ENCODE results near the gene OR6C76. TPM values are rescaled to one million over a fixed set of nuclear protein-coding genes. Genes with fewer than 3 reads are reported as not detected.

OR6C76 gene
- total RNA-seq, 4 donors from 2014 or later: not detected

- 72 to 78% methylated on average over 3 of the region's 3 CpGs for WGBS, 2 donors
- no peak within 1 kb of the TSS for H3K4me3 ChIP-seq
- TF ChIP-seq CTCF (IDR thresholded peaks at IDR 0.05) (no peak), POLR2A (IDR thresholded peaks at IDR 0.05) (no peak), EP300 (IDR thresholded peaks at IDR 0.05) (no peak)
- H3K27ac ChIP-seq: no peak within 1 kb of the TSS
- no peaks in the 10 kb centered on the region for H3K4me1 ChIP-seq
- H3K36me3 ChIP-seq: no peaks in the 10 kb centered on the region
- no peaks in the 10 kb centered on the region for H3K9me3 ChIP-seq
- DNase-seq (ENCODE audit: low spot score in 2 of 2): no peak
- H3K27me3 ChIP-seq: no peaks in the 10 kb centered on the region
Measured at GRCh38 chr12:55470088-55470829, 44.2 kb downstream of the OR6C76 start, which contains the start of gene OR6C70. Gene OR6C70, minus strand, starts transcription at chr12:55470138. Its CDS starts 0 bp downstream, at chr12:55470138.

GRCh38 chr12:55472264-55472663 lies 46.2 kb downstream of the OR6C76 start:
- Histone ChIP-seq H3K9me3 (no peaks in the 10 kb centered on the region), H3K4me1 (no peaks in the 10 kb centered on the region), H3K36me3 (no peaks in the 10 kb centered on the region), H3K27me3 (no peaks in the 10 kb centered on the region), H3K4me3 (no peak overlapping the region), H3K27ac (no peak overlapping the region)
- DNase-seq (ENCODE audit: low spot score in 2 of 2): no peak
- TF ChIP-seq POLR2A (IDR thresholded peaks at IDR 0.05) (no peak), CTCF (IDR thresholded peaks at IDR 0.05) (no peak), EP300 (IDR thresholded peaks at IDR 0.05) (no peak)
- 94 to 98% methylated on average over 1 of the region's 1 CpG for WGBS, 2 donors

Other genes with a start within 250 kb of the OR6C76 start
- gene OR10A7, start 205.2 kb upstream of the OR6C76 start, total RNA-seq: not detected
- not detected for gene OR6C74, start 181.6 kb upstream of the OR6C76 start, total RNA-seq
- gene OR6C6, start 129.7 kb upstream of the OR6C76 start, total RNA-seq: not detected
- not detected for gene OR6C1, start 111.9 kb upstream of the OR6C76 start, total RNA-seq
- not detected for gene OR6C3, start 95.5 kb upstream of the OR6C76 start, total RNA-seq
- gene OR6C75, start 63.3 kb upstream of the OR6C76 start, total RNA-seq: not detected
- not detected for gene OR6C65, start 25.7 kb upstream of the OR6C76 start, total RNA-seq
- gene OR6C2, start 17.8 kb downstream of the OR6C76 start, total RNA-seq: not detected
- not detected for gene OR6C70, start 43.9 kb downstream of the OR6C76 start, total RNA-seq
- not detected for gene OR6C68, start 66.1 kb downstream of the OR6C76 start, total RNA-seq
- not detected for gene OR6C4, start 123.3 kb downstream of the OR6C76 start, total RNA-seq
- not detected for gene OR2AP1, start 146.2 kb downstream of the OR6C76 start, total RNA-seq
- gene OR10P1, start 210.6 kb downstream of the OR6C76 start, total RNA-seq: not detected

All from tibial nerve (tissue), 4 donors.